HL-60 (cell line): Measurements from ENCODE around the gene FNDC3B.

Source experiments
- POLR2AphosphoS5 ChIP-seq: IDR thresholded peaks from 2 replicates; pipeline ENCODE4 v1.6.1; 2012; ENCODE audit warnings: low read depth
- TF ChIP-seq, protein P1 (sequence below): IDR thresholded peaks from 2 replicates; pipeline ENCODE4 v1.6.1; 2012; ENCODE audit warnings: low read depth; ENCODE audit not compliant: insufficient replicate concordance
- TF ChIP-seq, protein P2 (sequence below): IDR thresholded peaks from one replicate; pipeline ENCODE4 v1.5.1; 2011; ENCODE audit warnings: low read length, control low read depth, inconsistent platforms; ENCODE audit not compliant: insufficient read depth

DNA sequence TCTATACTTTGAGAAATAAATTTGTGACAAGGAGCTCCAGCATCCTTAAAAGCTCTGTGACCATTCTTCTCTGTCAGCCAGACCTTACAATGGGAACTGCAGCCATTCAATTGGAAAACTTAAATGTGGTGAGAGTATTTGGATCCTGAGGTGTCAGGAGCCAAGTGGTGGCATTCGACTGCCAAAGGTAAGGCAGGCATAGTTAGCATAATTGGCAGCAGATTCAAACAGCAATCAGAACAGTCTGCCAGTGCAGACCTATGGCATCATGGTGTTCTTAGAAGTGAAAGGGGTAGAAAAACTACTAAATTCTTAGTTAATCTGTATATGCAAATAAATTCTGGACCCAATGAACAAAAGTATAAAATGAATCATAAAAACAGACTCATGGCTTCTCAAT, 18.2 kb upstream of the FNDC3B start:
- TF ChIP-seq, protein P1, sequence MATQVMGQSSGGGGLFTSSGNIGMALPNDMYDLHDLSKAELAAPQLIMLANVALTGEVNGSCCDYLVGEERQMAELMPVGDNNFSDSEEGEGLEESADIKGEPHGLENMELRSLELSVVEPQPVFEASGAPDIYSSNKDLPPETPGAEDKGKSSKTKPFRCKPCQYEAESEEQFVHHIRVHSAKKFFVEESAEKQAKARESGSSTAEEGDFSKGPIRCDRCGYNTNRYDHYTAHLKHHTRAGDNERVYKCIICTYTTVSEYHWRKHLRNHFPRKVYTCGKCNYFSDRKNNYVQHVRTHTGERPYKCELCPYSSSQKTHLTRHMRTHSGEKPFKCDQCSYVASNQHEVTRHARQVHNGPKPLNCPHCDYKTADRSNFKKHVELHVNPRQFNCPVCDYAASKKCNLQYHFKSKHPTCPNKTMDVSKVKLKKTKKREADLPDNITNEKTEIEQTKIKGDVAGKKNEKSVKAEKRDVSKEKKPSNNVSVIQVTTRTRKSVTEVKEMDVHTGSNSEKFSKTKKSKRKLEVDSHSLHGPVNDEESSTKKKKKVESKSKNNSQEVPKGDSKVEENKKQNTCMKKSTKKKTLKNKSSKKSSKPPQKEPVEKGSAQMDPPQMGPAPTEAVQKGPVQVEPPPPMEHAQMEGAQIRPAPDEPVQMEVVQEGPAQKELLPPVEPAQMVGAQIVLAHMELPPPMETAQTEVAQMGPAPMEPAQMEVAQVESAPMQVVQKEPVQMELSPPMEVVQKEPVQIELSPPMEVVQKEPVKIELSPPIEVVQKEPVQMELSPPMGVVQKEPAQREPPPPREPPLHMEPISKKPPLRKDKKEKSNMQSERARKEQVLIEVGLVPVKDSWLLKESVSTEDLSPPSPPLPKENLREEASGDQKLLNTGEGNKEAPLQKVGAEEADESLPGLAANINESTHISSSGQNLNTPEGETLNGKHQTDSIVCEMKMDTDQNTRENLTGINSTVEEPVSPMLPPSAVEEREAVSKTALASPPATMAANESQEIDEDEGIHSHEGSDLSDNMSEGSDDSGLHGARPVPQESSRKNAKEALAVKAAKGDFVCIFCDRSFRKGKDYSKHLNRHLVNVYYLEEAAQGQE: no peak
- TF ChIP-seq, protein P2, sequence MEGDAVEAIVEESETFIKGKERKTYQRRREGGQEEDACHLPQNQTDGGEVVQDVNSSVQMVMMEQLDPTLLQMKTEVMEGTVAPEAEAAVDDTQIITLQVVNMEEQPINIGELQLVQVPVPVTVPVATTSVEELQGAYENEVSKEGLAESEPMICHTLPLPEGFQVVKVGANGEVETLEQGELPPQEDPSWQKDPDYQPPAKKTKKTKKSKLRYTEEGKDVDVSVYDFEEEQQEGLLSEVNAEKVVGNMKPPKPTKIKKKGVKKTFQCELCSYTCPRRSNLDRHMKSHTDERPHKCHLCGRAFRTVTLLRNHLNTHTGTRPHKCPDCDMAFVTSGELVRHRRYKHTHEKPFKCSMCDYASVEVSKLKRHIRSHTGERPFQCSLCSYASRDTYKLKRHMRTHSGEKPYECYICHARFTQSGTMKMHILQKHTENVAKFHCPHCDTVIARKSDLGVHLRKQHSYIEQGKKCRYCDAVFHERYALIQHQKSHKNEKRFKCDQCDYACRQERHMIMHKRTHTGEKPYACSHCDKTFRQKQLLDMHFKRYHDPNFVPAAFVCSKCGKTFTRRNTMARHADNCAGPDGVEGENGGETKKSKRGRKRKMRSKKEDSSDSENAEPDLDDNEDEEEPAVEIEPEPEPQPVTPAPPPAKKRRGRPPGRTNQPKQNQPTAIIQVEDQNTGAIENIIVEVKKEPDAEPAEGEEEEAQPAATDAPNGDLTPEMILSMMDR: no peak
- TF ChIP-seq POLR2AphosphoS5: no peak
